Stromal cell of bone marrow (primary cell): Measurements from ENCODE around the gene TNFAIP8.

Experiments
- DNase-seq: peaks from one replicate; pipeline ENCODE4 v3.0.0-alpha.2; 2012; ENCODE audit warnings: low read depth

TNFAIP8 gene

DNA sequence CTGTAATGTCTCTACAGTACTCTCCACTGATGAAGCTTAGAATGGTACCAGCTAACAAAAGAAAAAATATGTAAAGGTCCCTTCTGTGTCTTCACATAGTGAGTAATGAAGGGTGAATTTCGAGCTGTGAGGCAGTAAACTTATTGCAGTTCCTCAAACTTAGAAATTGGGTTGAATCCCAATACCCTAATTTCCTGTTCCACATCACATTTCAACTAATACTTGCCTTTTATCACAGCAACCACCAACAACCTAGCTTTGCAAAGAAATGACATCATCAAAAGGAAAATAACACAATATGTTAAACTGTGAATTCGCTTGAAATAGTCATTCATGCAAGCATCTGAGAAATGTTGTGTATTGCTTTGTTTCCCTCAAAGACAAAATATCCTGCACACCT is 9.4 kb upstream of the TNFAIP8 start:
- DNase-seq = no peak

DNA sequence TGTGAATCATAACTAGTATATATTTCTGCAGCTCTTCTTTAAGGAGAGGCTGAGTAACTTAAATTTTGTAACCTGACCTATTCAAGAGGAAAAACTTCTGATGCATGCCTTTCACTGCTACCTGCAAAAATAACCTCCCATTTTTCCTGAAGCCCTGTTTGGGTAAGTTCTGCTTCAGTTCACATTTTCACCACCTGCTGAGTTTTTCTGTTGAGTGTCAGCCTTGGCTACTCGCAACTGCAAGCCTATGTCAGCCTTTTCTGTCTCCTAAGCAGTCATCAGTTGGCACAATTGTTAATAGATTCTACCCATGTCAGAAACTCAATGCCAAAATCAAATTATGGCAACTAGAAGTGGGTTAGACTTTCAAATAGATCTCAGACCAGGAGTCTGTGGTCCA is 8.2 kb upstream of the TNFAIP8 start:
- DNase-seq = no peak

DNA sequence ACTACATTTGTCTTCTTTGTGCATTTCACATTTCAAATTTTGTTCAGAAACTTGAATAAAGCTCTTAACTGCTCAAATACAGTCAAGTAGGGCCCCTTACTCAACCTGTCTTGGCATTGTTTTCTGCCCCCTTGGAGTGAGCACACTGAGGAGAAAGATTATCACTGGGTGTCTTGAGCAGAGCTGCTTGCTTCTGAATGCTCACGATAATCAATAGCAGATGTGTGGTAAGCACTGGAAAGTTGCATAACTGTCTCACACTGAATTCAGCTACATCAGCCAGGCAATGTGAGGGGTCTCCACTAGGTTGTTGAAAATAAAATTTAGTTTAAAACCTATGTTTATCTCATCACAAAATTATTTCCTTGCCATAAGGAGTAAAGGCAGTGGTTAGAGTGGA is 7.8 kb upstream of the TNFAIP8 start:
- DNase-seq = no peak

DNA sequence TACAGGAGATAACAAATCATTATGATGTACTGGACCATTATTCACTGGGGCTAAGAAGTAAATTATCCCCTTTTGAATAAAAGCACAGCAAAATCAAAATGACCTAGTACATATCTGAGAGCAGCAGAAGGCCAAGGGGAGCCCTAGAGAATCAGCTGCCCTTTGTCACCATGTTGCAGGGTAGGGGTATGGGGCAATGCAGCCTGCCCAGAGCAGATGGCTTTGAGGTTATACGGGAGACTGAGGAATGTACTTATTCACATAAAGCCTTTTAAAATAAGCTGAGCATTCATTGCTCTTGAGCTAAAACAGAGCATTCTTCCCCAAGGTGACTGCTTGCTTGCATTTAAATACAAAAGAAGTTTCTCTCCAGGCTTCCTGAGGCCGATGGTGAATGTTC is 2.6 kb upstream of the TNFAIP8 start:
- DNase-seq = no peak

DNA sequence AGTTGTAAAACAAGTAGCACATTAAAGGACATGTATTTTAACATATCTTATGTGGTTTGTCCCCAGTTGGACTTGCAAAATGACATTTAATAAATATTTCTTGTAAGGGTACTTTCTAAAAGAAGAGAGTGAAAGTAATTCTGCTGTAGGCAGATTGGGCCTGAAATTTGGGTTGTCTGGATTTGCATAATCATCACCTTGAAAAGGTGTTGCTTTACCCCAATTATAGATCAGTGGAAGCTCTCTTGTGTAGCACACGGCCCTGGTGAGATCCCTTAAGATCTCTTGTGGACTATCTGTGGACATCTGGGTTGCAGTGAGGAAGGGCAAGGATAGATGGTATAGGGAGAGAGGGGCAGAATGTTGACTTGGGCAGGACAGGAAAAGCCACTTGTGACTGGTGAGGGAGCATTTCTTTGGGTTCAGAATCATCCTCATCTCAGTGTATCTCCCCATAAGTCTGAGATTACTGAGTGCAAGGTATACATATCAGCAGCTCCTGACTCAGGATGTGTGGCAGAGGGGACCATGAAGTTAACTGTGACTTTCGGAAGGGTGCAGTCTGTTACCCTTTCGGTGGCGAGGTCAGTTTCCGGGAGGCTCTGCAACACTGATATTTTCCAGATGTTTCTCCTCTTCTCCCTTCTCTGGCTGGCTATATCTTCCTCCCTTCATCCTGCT is 2.0 kb upstream of the TNFAIP8 start:
- no peak for DNase-seq

DNA sequence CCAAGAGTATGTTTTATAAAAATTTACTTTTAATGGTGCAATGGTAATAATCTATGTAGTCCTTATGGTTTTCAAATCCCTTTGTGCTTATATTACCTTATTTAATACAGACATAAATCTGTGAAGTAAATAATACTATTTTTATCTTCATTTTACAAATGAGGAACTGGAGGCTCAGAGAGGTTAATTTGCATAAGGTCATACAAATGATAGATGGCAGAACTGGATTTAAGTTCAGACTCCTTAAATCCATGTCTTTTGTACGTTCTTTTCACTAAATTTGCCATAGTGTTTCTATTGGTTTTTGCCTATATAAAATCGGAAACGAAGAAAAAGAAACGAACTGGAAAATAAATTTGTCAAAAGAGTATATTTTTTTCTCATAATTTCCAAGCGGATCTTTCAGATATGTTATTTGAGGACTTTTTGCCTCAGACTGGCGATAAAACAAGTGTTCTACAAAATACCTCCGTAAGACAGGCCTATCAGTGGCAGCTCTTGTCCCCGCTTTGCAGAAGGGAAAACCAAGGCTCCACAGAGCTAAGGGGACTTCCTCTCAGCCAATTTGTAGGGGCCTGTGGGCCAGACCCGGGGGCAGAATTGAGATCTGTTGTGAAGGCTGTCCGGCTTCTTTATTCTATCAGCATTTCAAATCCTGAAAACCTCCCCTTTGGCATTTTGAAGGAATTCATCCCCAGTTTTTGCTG is 1.1 kb upstream of the TNFAIP8 start:
- DNase-seq = no peak

DNA sequence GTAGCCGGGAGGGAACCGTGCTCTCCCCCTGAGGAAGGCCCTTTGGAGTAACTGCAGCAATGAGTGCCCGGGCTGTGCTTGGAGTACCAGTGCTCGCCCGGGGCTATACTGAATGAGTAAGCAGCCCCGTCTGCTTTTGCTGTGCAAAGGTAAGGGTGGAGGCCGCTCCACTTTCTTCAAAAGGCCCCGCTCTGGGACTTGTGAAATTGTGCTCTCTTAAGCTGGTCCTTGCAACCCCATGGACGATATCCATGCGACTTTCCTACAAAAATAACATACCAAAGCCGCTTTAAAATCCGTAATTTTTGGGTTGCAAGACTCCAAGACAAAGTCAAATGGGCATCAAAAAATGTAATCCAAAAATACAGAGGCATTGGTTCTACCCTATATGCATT is 578 bp upstream of the TNFAIP8 start:
- DNase-seq = no peak

DNA sequence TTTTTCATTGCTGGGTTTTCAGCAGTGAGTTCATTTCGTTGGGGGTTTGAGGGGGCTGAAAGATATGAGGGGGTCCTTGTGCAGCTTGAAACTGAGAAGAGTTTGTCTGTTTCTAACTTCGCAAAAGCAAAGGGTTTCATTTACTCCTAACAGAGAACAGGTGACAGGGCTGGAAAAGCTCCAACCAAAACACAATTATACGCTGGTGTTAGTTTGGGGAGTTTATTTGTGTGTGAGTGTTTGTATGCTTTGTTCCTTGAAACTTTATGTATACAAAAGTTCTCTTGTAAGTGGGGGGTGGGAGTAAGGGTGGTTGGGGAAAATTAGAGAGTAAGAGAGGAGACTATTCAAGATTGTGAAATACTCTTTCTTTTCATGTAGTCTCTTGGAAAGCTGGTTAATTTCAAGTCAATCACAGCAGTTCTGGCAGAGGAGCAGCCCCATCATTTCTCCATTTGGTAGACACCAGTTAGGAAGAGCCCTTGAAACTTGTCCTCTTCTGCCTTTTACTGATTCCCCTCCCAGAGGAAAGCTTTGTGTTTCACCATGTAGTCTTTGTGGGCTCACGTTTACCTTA is 881 bp downstream of the TNFAIP8 start:
- DNase-seq = no peak

DNA sequence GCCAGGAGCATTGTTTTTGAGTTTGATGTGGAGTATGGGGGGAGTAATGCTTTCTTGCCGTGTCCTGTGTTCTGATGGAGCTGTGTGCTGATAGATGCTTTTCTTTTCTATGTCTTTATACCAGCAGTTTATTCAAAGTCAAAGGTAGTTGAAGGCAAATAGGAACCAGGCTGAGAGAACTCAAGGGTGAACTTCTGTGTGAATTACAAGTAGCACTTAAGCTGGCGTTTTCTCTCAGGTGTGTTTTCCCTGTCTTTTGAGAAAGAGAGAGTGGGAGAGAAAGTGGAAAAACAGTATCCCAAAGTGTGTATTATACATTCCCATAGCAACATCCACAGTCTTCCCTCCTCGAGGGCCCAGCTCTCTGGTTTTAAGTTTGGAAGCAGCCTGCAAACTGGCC is 1.5 kb downstream of the TNFAIP8 start:
- DNase-seq = no peak

DNA sequence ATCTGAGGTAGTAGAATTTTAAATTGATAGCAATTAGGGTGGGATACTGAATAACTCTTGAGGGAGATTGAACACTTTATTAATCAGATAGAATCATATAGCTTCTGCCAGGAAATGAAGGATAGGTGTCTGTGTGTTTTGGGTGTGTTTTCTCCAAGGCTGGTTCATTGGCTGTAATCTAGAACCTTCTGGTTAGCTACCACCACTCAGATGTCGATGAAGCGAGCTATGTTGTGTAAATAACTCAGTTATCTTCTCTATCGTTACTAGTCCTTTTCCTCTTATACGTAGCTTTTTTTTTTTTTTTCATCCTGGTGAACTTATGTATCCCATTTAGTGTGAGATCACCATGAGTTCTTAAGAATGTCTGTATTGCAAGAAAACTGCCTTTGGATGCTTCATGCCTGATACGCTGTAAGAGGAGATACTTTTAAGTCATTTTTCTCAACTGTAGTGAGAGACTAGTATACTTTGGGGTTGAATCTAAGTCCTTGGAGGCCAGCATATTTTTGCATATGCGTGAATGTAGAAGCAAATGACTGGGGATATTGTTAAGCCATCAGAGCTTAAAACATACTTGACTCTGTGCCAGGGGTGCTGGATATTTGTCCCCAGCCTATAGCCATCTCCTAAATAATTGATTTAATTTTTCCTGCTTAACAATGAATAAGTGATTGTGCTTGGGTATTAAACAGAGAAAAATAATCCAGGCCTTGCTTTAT is 2.1 kb downstream of the TNFAIP8 start:
- DNase-seq = no peak

DNA sequence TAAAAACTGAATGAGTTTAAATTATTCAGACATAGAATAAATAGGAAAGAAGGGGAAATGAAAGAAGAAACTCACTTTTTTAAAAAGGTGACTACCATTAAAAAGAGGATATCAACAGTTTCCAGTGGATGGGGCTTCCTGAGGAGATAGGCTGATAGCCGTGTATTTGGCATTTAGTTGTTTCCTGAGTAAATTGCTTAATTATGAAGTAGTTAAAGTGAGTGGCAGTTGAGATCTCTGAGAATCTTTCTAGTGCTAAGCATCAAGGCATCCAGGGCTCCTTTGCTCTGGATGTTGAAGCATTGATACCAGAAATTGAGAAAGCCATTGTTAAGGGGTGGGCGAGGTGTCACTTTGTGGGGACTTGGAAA is 2.7 kb downstream of the TNFAIP8 start:
- DNase-seq = no peak

DNA sequence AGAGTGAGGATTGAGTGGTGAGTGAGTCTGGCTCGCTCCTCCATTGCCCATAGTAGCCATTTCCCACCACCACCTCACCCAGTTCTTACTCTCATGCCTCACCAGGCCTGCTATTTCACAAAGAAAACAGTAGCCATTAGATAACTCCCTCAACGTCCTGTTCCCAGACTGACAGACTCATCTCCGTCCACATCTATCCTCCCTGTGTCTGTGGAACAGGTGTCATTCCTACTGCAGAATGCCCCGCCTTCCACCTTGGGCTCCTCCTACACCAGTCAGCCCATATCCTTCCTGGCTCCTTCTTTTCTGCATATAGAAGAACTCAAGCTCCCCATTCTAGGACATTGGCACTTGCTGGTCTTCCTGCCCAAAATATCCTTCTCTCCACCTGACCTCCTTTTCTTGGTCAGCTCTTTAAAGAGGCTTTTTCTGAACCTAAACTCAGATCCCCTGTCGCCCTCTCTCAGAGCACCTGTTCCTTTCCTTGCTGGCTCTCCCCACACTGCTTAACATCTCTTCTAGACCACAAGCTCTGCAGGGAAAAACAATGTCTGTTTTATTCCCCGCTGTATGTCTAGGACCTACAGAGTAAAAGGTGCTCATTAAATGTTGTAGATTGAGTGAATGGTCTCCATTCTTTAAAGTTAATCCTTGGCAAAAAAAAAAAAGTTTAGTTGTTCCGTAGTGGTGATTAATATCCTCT is 3.2 kb downstream of the TNFAIP8 start:
- no peak for DNase-seq

DNA sequence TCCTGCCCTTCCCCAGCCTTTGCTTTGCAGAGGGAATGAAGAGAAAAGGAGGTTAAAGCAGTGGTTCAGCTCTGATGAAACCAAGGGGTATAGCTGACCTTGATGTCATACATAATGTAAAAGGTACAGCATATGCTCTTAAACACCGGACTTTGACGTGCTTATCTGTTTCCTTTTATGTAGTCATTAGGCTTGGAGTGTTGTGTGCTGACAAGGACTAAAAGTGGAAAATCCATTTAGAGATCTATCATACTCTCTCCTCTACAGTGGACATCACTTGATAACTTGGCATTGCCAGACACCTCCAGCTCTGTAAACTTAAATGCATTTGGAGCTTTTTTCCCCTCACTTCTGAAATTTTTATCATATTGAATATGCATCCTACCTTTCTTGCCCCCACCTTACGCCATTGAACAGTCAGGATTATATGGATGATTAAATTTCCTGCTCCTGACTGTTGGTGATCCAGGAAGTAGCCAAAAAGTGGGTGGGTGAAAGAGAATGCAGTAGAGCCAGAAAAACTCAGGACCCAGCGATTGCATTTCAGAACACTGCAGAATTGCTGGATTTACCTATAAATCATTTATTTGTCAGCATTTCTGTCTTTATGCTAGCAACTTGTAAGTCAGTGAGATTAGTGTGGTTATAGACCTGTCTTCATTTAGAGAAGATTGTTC is 4.1 kb downstream of the TNFAIP8 start:
- DNase-seq = no peak

DNA sequence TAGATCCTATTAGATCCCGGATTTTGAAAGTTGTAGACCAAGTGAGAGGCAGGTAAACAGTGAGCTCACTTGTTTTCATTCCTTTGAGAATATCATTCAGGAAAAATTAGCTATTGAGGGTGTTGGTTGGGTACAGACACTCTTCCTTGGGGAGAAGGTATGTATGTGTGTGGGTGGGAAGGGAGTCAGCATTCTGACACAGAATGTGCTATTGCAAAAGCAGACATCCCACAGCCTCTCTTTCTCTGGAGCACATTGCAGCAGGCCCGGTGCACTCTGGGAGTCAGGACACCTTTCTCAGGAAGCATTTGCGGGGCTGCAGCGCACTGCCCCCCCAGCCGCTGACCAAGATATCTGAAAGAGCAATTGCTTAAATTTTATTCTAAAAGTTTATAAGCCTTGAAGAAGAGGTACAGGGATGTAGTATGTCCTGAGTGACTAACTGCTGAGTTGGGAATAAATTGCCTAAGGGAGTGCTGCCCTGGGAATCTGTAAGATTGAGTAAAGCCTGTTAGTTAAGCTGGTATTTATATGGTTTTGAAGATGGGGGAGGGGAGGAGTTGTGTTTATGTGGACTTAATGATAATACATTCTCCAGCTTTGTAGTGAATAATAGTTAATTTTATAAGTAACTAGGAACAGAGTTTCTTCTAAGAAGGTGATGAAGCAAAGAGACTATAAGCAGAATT is 5.2 kb downstream of the TNFAIP8 start:
- DNase-seq = no peak

DNA sequence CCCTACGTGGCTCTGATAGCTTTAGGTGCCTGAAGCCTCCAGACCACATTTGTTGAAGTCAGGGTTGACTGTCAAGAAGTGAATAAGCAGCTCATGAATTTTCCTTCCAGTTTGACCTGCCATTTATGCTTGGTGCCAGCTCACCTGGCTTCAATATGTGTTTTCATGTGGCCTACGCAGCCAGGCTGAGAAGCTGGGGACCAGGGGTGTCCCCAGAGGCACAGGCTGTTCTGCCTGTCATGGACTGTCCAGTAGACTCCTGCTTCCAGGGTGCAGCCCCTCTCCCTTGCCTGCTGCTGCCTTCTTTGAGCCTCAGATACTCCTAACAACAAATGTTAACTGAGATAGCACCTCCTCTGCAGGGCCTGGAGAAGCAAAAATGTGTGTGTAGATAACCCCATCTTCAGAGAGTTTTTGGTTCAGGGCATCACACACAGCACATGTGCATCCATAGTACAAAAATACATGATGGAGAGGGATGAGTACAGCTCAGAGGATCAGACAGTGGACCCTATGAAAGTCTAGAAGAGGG is 5.8 kb downstream of the TNFAIP8 start:
- no peak for DNase-seq

DNA sequence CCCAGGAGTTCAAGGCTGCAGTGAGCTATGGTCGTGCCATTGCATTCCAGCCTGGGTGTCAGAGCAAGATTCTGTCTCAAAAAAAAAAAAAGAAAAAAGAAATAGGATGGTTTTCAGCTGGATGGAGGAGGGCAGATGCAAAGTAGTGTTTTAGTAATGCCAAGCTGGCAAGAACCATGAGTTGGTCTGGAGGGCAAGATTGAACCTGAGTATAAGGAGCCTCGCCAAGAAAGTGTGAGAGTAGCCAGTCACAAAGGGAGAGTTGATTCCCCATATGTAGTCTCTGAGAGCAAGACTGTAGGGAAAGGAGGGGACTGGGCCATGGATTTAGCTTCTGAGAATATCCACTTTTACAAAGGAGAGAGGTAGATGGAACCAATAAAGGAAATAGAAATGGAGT is 6.9 kb downstream of the TNFAIP8 start:
- no peak for DNase-seq

DNA sequence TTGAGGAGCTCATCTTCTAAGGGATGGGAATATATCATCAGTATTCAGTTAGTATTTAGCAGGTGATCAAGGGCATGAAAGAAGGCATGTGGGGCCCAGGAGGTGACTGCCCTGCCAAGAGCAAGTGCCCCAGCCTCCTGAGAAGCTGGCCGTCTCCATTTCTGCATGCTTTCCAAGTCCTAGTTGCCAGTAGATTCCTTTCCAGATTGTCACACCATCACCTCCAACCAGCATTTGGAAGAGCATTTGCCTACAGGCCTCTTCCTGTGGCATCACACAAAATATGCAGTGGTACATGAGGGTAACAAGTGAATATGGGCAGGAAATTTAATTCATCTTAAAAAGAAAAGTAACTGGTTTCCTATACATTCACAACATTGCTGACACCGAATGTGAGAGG is 7.5 kb downstream of the TNFAIP8 start:
- no peak for DNase-seq

DNA sequence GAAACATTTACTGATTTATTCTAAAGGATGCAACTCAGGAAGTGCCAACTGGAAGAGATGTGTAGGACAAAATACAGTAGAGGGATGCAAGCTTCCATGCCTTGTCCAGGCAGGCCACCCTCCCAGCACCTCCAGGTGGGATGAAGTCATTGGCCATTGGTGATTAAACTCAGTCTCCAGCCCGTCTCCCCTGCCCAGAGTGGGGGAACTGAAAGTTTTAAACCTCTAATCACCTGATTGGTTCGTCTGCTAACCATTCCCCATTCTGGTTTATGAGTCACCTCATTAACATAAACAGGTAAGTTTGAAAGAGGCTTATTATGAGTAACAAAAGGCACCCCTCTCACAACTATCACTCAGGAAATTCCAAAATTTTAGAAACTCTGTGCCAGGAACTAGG is 8.1 kb downstream of the TNFAIP8 start:
- no peak for DNase-seq

DNA sequence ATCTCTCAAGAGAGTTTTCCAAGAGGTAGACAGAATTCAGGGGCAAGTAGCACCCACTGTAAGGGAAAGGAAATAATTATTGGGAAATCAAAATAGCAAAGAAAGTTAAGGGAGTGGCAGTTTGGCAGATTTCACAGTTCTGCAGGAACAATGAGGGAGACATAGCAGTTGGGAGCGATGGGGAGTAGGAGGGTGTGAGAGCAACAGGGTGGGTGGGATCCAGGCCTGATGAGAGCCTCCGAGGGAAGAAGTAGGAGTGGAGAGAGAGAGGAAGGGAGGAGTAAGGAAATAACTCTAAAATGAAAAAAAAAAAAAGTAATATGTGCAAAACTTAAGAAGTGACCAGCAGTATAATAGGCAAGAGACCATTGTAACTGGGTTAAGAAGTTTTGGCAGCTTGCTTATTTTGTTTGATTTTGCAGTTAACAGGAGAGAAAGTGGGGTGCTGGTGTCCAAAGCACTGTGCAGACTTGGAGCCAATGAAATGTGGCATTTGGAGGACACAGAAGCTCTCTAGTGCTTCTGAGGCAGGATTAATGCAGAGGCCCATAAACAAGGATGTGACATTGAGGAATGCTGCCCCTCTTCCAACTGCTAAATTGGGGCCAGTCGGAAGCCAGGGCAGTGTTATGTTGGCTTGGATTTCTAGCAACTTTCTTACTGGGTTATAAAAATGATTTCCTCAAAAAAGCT is 10.2 kb downstream of the TNFAIP8 start:
- no peak for DNase-seq

DNA sequence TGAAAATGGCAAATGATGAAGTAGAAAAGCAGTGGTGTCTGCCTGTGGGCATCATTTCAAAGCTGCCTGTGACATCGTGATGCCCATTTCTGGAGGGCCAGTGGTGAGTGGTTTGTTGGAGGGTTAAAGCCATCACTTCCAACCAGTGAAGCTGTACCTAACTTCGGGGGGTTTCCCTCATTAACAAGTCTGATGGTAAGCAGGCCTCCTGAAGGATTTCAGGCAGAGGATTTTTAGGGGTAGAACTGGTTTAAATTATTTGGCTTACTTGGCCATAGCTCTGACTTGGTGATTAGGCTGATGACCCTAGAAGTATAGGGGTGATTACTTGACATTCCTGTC is 10.7 kb downstream of the TNFAIP8 start:
- no peak for DNase-seq
